ENCODE results near the gene IQCK.
A peak's percentile ranks its signal among the peaks of the same experiment; 100 is the strongest.

Gene IQCK

GRCh38 chr16:19835968-19836421, 117.9 kb downstream of the IQCK start:
- peak in 1 of 2 experiments; percentile 13 for DNase-seq (ENCODE audit: low read depth in 2 of 2)

- peak; percentile 15 to 18 for DNase-seq (ENCODE audit: low read depth in 2 of 2)
Measured at GRCh38 chr16:19837331-19837980, 119.4 kb downstream of the IQCK start.

GRCh38 chr16:19837984-19838707, 120.1 kb downstream of the IQCK start:
- DNase-seq (ENCODE audit: low read depth in 2 of 2): no peak

DNA sequence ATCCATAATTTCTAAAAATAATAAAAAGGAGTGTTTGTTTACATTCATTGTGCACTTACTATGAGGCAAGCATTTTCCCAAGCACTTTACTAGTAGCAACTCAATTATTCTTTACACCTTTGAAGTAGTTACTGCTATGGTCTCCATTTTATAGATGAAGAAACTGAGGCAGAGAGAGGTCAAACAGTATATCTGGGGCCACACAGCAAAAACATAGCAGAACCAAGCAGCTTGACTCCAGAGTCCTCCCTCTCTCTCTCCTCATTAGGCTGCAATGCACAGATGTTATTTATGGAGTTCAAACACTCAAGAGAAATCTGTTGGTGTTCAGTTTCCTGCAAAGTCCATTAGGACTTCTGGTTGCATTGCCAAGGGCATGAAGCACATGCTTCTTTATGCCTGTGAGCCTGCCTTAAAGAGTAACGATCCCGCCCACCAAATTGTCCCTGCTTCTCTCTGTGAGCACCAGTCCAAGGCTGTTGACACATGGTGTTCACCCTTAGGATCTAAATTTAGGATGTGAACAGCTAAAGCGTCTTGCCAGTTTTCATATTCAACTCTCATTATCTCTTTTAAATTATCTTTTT, 122.5 kb downstream of the IQCK start:
- no peak for DNase-seq (ENCODE audit: low read depth in 2 of 2)

DNA sequence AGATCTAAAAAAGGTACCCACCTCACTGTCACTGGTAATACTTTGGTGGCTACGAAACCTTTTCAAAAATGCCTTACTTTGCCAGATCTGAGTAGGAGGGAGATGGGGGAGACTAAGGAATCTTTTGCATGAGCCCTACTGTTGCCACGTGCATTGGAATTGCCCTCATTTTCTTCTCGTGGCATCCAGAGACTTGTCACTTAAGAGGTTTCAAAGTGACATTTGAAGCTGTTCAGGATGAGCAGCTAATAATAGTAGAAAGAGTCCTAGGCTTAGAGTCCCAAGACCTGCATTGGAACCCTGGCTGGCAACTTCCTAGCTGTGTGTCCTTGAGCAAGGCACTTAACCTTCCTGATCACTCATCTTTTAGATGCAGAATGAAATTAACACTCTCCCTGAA, 123.1 kb downstream of the IQCK start:
- DNase-seq (ENCODE audit: low read depth in 2 of 2): no peak

DNA sequence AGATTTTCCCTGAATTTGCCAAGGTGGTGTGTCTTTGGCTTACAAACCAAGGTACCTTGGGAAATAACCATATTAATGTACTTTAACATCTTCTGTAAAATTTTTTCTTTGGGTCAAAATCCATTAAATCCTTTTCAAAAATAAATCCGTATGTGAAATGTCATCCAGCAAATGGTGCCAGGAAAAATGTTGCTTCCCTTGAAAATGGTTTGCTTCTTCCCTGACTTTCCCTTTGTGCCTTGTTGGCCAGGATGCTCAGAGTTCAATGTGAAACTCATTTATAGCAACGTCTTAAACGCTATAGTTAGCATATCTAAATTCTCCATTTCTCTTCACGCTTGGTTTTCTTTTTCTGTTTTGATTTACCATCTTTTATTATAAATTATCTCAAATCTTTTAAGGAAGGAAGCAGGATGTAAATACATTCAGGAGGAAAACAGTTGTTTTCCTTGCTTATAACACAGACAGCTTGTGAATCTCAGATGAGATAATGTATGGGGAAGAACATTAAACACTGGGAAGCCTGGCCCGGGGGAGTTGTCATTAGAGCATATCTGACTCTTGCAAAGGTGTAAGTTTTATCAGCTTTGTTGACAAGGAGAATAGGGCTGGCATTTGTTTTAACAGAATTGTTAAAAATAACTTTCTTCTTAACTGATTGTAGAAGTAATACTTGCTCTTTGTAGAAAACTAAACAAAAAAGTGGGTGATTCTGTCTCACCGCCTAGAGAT, 124.5 kb downstream of the IQCK start:
- DNase-seq (ENCODE audit: low read depth in 2 of 2): no peak

DNA sequence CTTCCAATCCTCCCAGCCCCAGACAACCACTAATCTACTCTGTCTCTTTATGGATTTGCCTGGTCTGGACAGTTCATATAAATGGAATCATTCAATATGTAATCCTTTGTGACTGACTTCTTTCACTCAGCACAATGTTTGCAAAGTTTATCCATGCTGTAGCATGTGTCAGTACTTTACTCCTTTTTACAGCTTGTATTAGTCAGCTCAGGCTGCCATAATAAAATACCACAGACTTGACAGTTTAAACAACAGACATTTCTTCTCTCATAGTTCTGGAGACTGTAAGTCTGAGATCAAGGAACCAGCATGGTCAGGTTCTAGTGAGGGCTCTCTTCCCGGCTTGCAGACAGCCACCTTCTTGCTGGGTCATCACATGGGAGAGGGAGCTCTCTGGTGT, 125.3 kb downstream of the IQCK start:
- DNase-seq (ENCODE audit: low read depth in 2 of 2): no peak

DNA sequence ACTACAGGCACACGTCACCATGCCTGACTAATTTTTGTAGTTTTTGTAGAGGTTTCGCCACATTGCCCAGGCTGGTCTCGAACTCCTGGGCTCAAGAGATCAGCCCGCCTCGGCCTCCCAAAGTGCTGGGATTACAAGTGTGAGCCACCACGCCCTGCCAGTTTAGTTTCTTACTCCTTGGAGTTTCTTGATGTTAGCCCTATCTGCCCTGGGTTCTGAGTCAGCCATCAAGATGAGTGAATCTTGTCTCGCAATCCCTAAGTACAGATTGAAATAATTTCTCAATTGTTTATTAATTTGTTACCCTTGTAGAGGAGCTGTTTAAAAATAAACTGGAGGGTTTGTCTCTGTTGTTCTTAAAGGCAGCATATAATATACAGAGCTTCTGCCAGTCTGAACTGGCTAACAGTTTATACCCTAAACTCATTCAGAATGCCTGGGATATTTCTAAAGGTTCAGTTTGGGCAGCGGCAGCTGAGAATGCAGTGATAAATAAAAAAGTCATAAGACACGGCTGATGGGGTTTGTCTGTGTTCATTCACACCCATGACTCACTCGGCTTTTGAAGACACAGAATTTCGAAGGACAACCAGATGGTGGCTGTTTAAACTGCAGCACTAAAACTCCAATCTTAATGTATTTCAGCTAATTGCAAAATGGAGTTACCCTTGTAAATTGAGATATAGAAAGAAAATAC, 127.0 kb downstream of the IQCK start:
- DNase-seq (ENCODE audit: low read depth in 2 of 2): peak; percentile 54 to 58

- no peak for DNase-seq (ENCODE audit: low read depth in 2 of 2)
Measured at GRCh38 chr16:19846436-19846835, 128.4 kb downstream of the IQCK start.

- no peak for DNase-seq (ENCODE audit: low read depth in 2 of 2)
Measured at GRCh38 chr16:19848756-19849155, 130.7 kb downstream of the IQCK start.

DNA sequence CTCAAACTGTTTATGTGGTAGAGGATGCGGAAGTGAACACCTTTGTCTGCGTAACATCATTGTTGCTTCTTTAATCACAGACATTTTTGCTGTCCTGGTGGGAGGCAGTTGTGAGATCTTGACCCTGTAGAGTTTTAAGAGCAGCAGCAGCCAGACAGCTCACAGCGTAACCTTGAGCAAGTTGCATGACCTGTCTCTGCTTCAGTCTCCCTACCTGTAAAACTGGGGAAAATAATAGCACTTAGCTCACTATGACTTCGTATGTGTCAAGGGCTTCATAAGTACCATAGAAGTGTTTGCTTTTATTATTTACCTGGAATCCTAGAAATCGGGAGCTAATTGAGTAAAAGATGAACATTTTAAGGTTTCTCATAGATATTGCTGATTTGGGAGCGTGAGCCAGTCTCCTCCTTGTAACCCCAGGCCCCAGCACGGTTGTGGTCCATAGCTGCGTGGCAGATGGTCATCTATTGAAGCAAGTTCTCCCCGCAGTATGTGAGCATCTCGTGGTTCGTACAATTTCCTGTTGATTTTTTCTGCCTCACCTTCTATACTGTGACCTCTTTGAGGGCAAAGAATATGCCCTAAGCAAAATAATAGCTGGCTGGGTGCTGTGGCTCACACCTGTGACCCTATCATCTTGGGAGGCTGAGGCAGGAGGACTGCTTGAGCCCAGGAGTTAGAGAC, 132.2 kb downstream of the IQCK start:
- DNase-seq (ENCODE audit: low read depth in 2 of 2): no peak

GRCh38 chr16:19851476-19851875, 133.4 kb downstream of the IQCK start:
- DNase-seq (ENCODE audit: low read depth in 2 of 2): no peak

DNA sequence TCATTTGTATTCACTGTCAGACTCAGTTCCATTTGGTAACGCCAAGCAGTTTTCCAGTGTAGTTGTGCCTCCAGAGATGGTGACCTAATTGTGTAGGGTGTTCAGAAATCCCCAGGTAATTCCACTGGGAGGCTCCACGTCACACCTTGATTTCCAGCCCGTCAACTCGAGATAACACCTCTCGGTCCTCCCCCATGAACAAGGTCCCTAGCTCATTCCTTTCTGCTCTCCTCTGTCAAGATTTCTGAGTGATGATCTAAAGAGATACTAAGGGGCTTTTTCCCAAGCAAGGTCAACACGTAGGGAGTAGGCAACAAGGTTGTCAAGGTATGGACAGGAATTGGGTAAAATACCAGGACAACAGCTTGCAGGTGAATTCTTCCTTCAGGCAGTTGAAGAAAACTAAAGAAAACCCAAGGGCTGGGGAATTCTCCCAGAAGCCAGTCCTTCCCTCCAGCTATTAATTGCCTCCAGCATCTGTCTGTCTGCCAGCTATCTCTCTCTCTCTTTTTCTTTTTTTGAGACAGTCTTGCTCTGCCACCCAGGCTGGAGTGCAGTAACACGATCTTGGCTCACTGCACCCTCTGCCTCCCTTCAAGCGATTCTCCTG, 135.2 kb downstream of the IQCK start:
- no peak for DNase-seq (ENCODE audit: low read depth in 2 of 2)

DNA sequence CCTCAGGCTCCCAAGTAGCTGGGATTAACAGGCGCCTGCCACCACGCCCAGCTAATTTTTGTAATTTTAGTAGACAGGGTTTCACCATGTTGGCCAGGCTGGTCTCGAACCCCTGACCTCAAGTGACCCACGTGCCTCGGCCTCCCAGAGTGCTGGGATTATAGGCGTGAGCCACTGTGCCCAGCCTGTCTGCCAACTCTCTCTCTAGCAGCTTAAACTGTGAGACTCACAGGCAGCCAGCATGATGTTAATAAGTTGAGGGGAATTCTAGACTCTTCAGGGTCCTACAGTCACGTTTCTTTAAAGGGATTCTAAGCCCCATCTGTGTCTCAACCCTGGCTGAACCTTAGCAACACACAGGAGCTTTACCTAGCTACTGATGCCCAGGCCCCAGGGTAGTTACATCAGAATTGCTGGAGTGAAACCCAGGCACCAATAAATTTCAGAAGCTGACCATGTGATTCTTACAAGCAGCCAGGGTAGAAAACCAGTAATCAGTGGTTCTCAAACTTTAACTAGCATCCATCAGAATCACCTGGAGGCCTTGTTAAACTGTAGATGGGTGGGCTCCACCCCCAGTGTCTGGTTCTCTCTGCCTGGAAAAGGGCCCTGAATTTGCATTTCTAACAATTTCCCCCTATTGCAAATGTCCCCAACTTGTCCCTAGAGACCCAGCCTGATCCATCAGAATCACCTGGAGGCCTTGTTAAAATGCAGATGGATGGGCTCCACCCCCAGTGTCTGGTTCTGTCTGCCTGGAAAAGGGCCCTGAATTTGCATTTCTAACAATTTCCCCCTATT, 135.9 kb downstream of the IQCK start:
- no peak for DNase-seq (ENCODE audit: low read depth in 2 of 2)

DNA sequence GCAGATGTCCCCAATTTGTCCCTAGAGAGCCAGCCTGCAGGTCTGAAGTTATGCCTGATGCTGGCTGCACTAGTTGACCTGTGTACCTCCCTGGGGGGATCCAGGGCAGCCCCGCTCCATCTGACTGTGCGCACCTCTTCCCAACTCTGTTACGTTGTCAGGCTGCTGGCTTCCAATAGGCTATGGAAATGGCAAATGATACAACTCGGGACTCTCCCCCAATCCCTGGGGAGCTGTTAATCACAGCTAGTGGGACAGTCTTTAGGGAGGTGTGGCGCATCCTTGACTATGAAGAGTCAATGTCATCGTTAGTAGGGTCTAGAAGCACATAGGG, 136.4 kb downstream of the IQCK start:
- DNase-seq (ENCODE audit: low read depth in 2 of 2): no peak

GRCh38 chr16:19856120-19856519, 138.0 kb downstream of the IQCK start:
- no peak for DNase-seq (ENCODE audit: low read depth in 2 of 2)

- no peak for DNase-seq (ENCODE audit: low read depth in 2 of 2)
Measured at GRCh38 chr16:19857593-19858339, 139.7 kb downstream of the IQCK start.

GRCh38 chr16:19858340-19859018, 140.4 kb downstream of the IQCK start:
- DNase-seq (ENCODE audit: low read depth in 2 of 2): no peak

GRCh38 chr16:19859166-19859565, 141.1 kb downstream of the IQCK start:
- DNase-seq (ENCODE audit: low read depth in 2 of 2): no peak
